Effector memory CD8-positive, alpha-beta T cell (primary cell): ENCODE measurements around the gene AQP1.

ENCODE experiments used
- ATAC-seq: fragments of 150-1000 bp; cut with Tn5 transposase; replicated peaks from 2 replicates; pipeline ENCODE4 v1.10.0; 2021; ENCODE audit warnings: mild to moderate bottlenecking, moderate library complexity
- DNase-seq, 3 experiments: peaks; one replicate each; pipeline ENCODE4 v3.0.0; 2021
- H3K27ac Mint-ChIP-seq, 2 donors: one replicate each; pipeline ENCODE4 v1.8.0; 2022; ENCODE audit warnings: mild to moderate bottlenecking in 2 of 2, mixed read lengths in 2 of 2, moderate library complexity in 2 of 2
- H3K27me3 Mint-ChIP-seq, 2 donors: one replicate each; pipeline ENCODE4 v1.8.0; 2022; ENCODE audit warnings: mixed read lengths in 2 of 2
- H3K36me3 Mint-ChIP-seq: one replicate; pipeline ENCODE4 v1.8.0; 2022; ENCODE audit warnings: mild to moderate bottlenecking, moderate library complexity, mixed read lengths; ENCODE audit not compliant: insufficient read depth
- H3K4me1 Mint-ChIP-seq, 2 donors: one replicate each; pipeline ENCODE4 v1.8.0; 2022; ENCODE audit warnings: low read depth in 2 of 2, mixed read lengths in 2 of 2
- H3K4me3 Mint-ChIP-seq, 2 donors: one replicate each; pipeline ENCODE4 v1.8.0; 2022; ENCODE audit warnings: mild to moderate bottlenecking in 2 of 2, mixed read lengths in 2 of 2, moderate library complexity in 2 of 2
- H3K9me3 Mint-ChIP-seq, 2 donors: one replicate each; pipeline ENCODE4 v1.8.0; 2022; ENCODE audit warnings: mixed read lengths in 2 of 2

AQP1 gene

GRCh38 chr7:30904561-30904960 lies 7.1 kb upstream of the AQP1 start:
- H3K4me1 Mint-ChIP-seq = peaks cover 0 to 1% of the 10 kb centered on the region in 2 donors
- ATAC-seq = no peak
- no peak overlapping the region for H3K27ac Mint-ChIP-seq
- DNase-seq = no peak
- no peaks in the 10 kb centered on the region for H3K36me3 Mint-ChIP-seq
- no peak overlapping the region for H3K4me3 Mint-ChIP-seq
- peaks cover under 1 to 5% of the 10 kb centered on the region in 2 donors for H3K27me3 Mint-ChIP-seq
- no peaks in the 10 kb centered on the region for H3K9me3 Mint-ChIP-seq

- ATAC-seq = no peak
- Mint-ChIP-seq H3K27ac (no peak overlapping the region), H3K4me3 (no peak overlapping the region), H3K9me3 (no peaks in the 10 kb centered on the region), H3K4me1 (peaks cover 0 to 1% of the 10 kb centered on the region in 2 donors), H3K36me3 (no peaks in the 10 kb centered on the region), H3K27me3 (peaks cover 0 to 5% of the 10 kb centered on the region in 2 donors)
- no peak for DNase-seq
These were observed 6.3 kb upstream of the AQP1 start for GRCh38 chr7:30905078-30906012.

DNA sequence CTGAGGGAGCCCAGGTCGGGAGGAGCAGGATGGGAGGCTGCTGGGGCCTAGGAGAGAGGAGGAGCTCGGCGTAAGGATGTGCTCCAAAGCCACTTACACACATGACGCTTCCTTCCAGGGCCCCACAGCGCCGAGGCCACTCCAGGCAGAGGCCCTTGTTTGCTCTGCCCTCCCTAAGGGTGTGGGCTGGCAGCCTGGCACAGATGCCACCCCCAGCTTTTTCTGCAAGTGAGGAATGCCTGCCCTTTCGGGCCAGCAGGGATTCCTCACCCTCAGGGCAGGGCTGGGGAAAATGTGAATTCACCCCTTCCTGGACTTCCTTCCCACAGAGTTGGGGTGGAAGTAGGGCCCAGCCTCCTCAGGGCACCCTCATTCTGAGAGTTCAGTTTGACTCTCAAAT lies 5.6 kb upstream of the AQP1 start:
- H3K9me3 Mint-ChIP-seq = no peaks in the 10 kb centered on the region
- peaks cover 0 to 3% of the 10 kb centered on the region in 2 donors for H3K27me3 Mint-ChIP-seq
- H3K27ac Mint-ChIP-seq = no peak overlapping the region
- no peaks in the 10 kb centered on the region for H3K36me3 Mint-ChIP-seq
- H3K4me3 Mint-ChIP-seq = no peak overlapping the region
- ATAC-seq (no peak), DNase-seq (no peak)
- H3K4me1 Mint-ChIP-seq = peaks cover 0 to 1% of the 10 kb centered on the region in 2 donors

GRCh38 chr7:30906515-30907240 lies 5.0 kb upstream of the AQP1 start:
- no peak for ATAC-seq
- H3K9me3 Mint-ChIP-seq = no peaks in the 10 kb centered on the region

DNA sequence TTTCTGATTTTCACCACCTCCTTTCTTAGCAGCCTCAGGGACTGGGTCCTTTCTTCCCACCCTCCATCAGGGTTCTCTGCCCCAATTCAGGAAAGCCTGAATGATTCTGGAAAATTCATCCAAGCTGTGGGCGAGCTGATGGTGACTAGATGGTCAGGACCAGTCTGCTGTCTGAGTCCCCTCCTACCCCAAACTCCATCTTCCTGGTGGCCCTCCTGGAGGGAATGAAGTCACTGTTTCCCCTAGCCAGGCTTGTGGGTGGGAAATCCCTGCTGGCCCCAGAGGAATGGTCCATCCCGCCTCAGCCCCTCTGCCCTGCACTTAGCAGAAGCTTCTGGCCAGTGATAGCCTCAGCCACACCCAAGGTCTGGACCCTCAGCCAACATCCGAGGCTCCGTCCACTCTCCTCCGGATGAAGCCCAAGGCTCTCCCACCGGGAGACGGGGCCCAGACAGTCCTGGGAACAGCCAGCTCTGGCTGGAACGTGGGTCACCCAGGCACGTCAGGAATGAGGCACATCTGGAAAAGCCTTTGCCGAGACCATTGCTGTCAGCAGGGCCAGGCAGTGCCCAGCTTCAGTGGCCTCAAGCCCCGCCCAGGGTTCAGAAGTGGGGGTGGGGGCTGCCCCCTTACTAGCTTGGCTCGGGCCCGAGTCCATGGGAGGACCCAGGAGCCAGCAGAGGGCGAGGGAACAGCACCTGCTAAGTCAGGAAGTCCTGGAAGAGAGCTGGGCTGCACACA lies 4.0 kb upstream of the AQP1 start:
- Mint-ChIP-seq H3K27me3 (peaks cover 0 to 10% of the 10 kb centered on the region in 2 donors), H3K4me3 (no peak overlapping the region), H3K36me3 (no peaks in the 10 kb centered on the region), H3K4me1 (peaks cover 0 to 1% of the 10 kb centered on the region in 2 donors), H3K27ac (no peak overlapping the region), H3K9me3 (no peaks in the 10 kb centered on the region)
- no peak for ATAC-seq
- no peak for DNase-seq

More at GRCh38 chr7:30906515-30907240, 5.0 kb upstream of the AQP1 start:
- no peak for DNase-seq
- no peak overlapping the region for H3K4me3 Mint-ChIP-seq
- no peak overlapping the region for H3K27ac Mint-ChIP-seq
- no peaks in the 10 kb centered on the region for H3K36me3 Mint-ChIP-seq
- H3K27me3 Mint-ChIP-seq = peaks cover 0 to under 1% of the 10 kb centered on the region in 2 donors
- H3K4me1 Mint-ChIP-seq = peaks cover 0 to 1% of the 10 kb centered on the region in 2 donors

- H3K4me1 Mint-ChIP-seq = peaks cover 0 to 1% of the 10 kb centered on the region in 2 donors
- ATAC-seq (no peak), DNase-seq (no peak)
- H3K4me3 Mint-ChIP-seq = no peak overlapping the region
- H3K27ac Mint-ChIP-seq = peak overlapping the region in 1 of 2 donors; percentile 41
- no peaks in the 10 kb centered on the region for H3K9me3 Mint-ChIP-seq
- peaks cover 0 to 13% of the 10 kb centered on the region in 2 donors for H3K27me3 Mint-ChIP-seq
- H3K36me3 Mint-ChIP-seq = no peaks in the 10 kb centered on the region
These were observed 3.0 kb upstream of the AQP1 start for GRCh38 chr7:30908681-30909080.

- H3K36me3 Mint-ChIP-seq = no peaks in the 10 kb centered on the region
- H3K9me3 Mint-ChIP-seq = no peaks in the 10 kb centered on the region
- H3K4me3 Mint-ChIP-seq = no peak overlapping the region
- peaks cover 0 to 1% of the 10 kb centered on the region in 2 donors for H3K4me1 Mint-ChIP-seq
- H3K27ac Mint-ChIP-seq = no peak overlapping the region
- peaks cover 0 to 16% of the 10 kb centered on the region in 2 donors for H3K27me3 Mint-ChIP-seq
- ATAC-seq (no peak), DNase-seq (no peak)
These were observed 2.2 kb upstream of the AQP1 start for GRCh38 chr7:30909431-30909830.

DNA sequence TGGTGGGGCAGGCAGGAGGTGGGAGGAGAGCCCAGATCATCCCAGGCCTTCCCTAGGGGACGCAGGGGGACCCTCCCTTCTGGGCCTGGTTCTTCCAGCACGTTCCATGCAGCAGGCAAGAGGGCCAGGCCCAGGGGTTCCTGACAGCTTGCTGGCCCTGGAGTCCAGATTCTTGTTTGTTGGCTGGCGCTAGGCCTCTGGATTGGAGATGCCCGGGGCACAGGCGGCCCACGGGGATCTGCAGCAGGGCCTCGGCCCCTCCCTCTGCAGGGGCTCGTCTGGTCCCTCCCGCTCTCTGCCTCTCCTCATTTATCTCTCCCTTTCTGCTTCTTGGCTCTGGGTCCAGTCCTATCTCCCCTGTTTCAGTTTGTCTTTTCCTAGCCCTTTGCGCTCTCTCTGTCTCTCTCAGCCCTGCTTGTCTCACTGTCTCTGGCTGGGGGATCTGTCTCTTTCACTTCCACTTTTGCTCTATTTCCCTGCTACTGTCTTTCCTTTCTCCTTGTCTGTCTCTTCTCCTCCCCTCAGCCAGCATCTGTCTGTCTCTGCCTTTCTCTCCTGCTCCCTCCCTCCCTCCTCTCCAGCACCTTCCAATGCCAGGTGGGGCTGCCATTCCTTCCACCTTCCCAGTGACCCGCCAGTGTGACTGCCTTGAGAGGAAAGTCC lies 1.1 kb upstream of the AQP1 start:
- DNase-seq (no peak), ATAC-seq (no peak)
- Mint-ChIP-seq H3K4me1 (no peaks in the 10 kb centered on the region), H3K27me3 (peaks cover 0 to 27% of the 10 kb centered on the region in 2 donors), H3K36me3 (no peaks in the 10 kb centered on the region), H3K4me3 (no peak overlapping the region), H3K9me3 (no peaks in the 10 kb centered on the region), H3K27ac (no peak overlapping the region)

GRCh38 chr7:30911133-30911532 lies 520 bp upstream of the AQP1 start:
- H3K27ac Mint-ChIP-seq = no peak overlapping the region

DNA sequence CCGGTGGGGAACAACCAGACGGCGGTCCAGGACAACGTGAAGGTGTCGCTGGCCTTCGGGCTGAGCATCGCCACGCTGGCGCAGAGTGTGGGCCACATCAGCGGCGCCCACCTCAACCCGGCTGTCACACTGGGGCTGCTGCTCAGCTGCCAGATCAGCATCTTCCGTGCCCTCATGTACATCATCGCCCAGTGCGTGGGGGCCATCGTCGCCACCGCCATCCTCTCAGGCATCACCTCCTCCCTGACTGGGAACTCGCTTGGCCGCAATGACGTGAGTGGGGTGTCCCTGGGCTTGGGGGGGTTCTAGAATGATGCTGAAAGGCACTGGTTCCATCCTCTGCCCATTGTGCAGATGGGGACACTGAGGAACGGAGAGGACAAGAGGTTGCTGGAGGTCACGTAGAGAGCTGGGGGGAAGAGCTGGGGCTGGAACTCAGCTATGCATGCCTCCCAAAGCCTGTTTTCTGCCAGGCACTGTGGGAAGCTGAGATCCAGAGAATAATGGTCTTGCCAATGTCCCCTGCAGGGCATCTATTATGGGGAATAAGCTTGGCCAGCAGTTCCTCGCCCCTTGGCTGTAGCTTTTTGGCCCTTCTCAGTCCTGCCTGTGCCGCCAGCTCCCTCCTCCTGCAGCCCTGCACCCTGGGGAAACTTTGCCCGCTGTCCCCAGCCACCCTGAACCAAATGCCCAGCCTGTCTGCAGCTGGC lies 523 bp downstream of the AQP1 start:
- Mint-ChIP-seq H3K4me3 (no peak overlapping the region), H3K27me3 (peaks cover 0 to 28% of the 10 kb centered on the region in 2 donors), H3K36me3 (no peaks in the 10 kb centered on the region), H3K4me1 (no peaks in the 10 kb centered on the region), H3K9me3 (no peaks in the 10 kb centered on the region), H3K27ac (no peak overlapping the region)
- no peak for DNase-seq
- ATAC-seq = no peak

More at GRCh38 chr7:30911133-30911532, 520 bp upstream of the AQP1 start:
- Mint-ChIP-seq H3K36me3 (no peaks in the 10 kb centered on the region), H3K27me3 (peaks cover 0 to 28% of the 10 kb centered on the region in 2 donors), H3K9me3 (no peaks in the 10 kb centered on the region), H3K4me3 (no peak overlapping the region), H3K4me1 (no peaks in the 10 kb centered on the region)
- DNase-seq (no peak), ATAC-seq (no peak)

DNA sequence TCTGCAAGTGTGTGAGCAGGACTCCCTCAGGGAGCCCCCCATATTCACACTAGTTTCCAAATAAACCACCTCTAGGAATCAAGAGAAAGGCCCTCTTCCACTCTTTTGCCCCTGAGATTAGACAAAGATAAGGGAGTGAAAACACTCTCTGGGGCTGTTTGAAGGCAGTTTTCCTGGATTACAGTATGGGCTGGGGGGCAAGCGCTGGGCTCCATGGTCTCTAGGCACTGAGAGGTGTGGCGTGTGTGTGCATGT lies 1.0 kb downstream of the AQP1 start:
- no peaks in the 10 kb centered on the region for H3K9me3 Mint-ChIP-seq
- no peak overlapping the region for H3K27ac Mint-ChIP-seq
- DNase-seq (no peak), ATAC-seq (no peak)
- no peaks in the 10 kb centered on the region for H3K36me3 Mint-ChIP-seq
- H3K27me3 Mint-ChIP-seq = peaks cover 0 to 28% of the 10 kb centered on the region in 2 donors
- no peak overlapping the region for H3K4me3 Mint-ChIP-seq
- H3K4me1 Mint-ChIP-seq = no peaks in the 10 kb centered on the region

DNA sequence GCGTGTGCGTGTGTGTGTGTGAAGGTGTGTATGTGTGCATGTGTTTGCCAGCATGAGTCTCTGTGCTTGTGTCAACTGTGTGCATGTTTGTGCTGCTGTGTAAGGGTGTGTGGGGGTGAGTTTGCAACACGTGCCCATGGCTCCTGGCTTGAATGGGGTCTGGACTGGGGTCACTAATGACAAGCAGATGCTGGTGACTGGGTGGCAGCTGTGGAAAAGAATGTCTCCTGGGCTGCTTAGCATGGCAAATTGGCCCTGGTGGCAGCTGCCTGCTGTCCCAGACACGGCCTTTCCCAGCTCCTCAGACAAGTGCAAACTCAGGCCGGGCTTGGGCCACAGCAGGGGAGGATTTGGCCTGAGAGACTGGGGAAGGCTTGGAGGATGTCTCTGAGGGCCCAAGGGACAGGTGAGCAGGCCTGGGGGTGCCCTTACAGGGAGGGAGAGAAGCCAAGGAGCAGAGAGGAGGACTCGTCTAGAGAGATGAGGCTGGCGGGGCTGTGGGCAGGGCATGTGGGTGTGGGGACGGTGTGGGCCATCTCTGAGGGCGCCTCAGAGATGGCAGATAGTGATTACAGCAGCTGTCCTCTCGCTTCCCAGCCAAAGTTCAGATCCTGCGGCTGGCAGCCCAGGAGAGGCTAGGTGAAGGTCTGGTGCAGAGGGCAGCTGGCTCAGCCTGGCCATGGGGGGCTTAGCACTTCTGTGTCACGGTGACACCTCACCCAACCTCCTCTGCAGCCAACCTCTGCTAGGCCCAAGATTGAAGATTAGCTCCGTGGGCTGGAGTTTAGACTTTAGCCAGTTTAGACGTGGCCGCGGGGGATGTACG lies 1.5 kb downstream of the AQP1 start:
- H3K4me3 Mint-ChIP-seq = no peak overlapping the region
- no peak overlapping the region for H3K27ac Mint-ChIP-seq
- DNase-seq (no peak), ATAC-seq (no peak)
- H3K9me3 Mint-ChIP-seq = no peaks in the 10 kb centered on the region
- no peaks in the 10 kb centered on the region for H3K36me3 Mint-ChIP-seq
- peaks cover 0 to 28% of the 10 kb centered on the region in 2 donors for H3K27me3 Mint-ChIP-seq
- no peaks in the 10 kb centered on the region for H3K4me1 Mint-ChIP-seq
